K562 (cell line): ENCODE data around the gene ATP9A. TPM values are rescaled to one million over a fixed set of nuclear protein-coding genes. Genes with fewer than 3 reads are reported as not detected.

ENCODE experiments used
- ATAC-seq: fragments of 200-7000 bp; cut with Tn5 transposase; 3 replicates; pipeline ENCODE4 v1.9.1; 2020; ENCODE audit warnings: moderate library complexity
- BruUV-seq: library from RNA; stranded (reverse); fragments of 400-500 nt; replicated peaks from 2 replicates; lab custom pipeline; 2021; lab: Mats Ljungman, UMichigan
- CTCF ChIA-PET: fragments of 300-600 bp; formaldehyde crosslinking; extraction: SDS; loops from one replicate; lab custom pipeline; 2021; ENCODE audit warnings: low intra/inter-chr PET ratio; lab: Yijun Ruan, JAX
- POLR2A ChIA-PET: fragments of 300-600, 350-650 bp; sonication (Branson Sonifier 250); formaldehyde crosslinking; extraction: SDS; loops from one replicate; lab custom pipeline; 2021; ENCODE audit warnings: antibody characterized with exemption, inconsistent platforms; lab: Yijun Ruan, JAX
- DNase-seq, 4 experiments: peaks; one replicate each; pipeline versions ENCODE4 v3.0.0 to v3.0.0-alpha.2; 2011 to 2018; ENCODE audit warnings: low spot score in 3 of 4, mixed read lengths in 3 of 4; ENCODE audit errors: extremely low read depth in 1 of 4
- FAIRE-seq: peaks from 2 replicates; lab custom pipeline; 2011; peaks lifted over from hg19 to GRCh38; lab: Jason Lieb, UNC
- H2AFZ ChIP-seq: 2 replicates; pipeline ENCODE4 v1.6.0; 2011; ENCODE audit warnings: low read depth, low read length, control low read depth, inconsistent platforms
- H3K27ac ChIP-seq: fragments of 200-600 bp; 3 replicates; pipeline ENCODE4 v1.8.0; 2011; ENCODE audit warnings: low read depth, mild to moderate bottlenecking, control low read depth, inconsistent platforms, low read length, moderate library complexity, mixed read lengths; ENCODE audit errors: extremely low read depth
- H3K27me3 ChIP-seq, 2 experiments: fragments of 300-600 bp in 1 of 2; 2 replicates in 1 of 2; 3 replicates in 1 of 2; pipeline versions ENCODE4 v1.6.0 to v1.8.0; 2011; ENCODE audit warnings: inconsistent platforms in 2 of 2, low read length in 2 of 2, mild to moderate bottlenecking in 1 of 2, mixed read lengths in 1 of 2, moderate library complexity in 1 of 2; ENCODE audit not compliant: control insufficient read depth in 2 of 2, insufficient read depth in 2 of 2
- H3K36me3 ChIP-seq: fragments of 300-600 bp; 3 replicates; pipeline ENCODE4 v1.8.0; 2011; ENCODE audit warnings: mild to moderate bottlenecking, low read length, inconsistent platforms; ENCODE audit not compliant: control insufficient read depth, insufficient read depth
- H3K4me1 ChIP-seq, 2 experiments: fragments of 200-600 bp in 1 of 2; replicated peaks in 1 of 2; 2 replicates in 1 of 2; 3 replicates in 1 of 2; pipeline versions ENCODE4 v1.5.1 to v1.8.0; 2011; ENCODE audit warnings: inconsistent platforms in 2 of 2, low read length in 2 of 2, mild to moderate bottlenecking in 1 of 2, mixed read lengths in 1 of 2, moderate library complexity in 1 of 2; ENCODE audit not compliant: control insufficient read depth in 2 of 2, insufficient read depth in 2 of 2
- H3K4me2 ChIP-seq: 2 replicates; pipeline ENCODE4 v1.6.1; 2011; ENCODE audit warnings: low read length, control low read depth, inconsistent platforms, mixed read lengths; ENCODE audit not compliant: insufficient read depth
- H3K4me3 ChIP-seq: fragments of 200-600 bp; sonication (generic), shearing (Covaris generic); 2 replicates; pipeline ENCODE4 v1.5.1; 2016; ENCODE audit warnings: control low read depth, inconsistent platforms
- H3K79me2 ChIP-seq: fragments of 200-600 bp; 3 replicates; pipeline ENCODE4 v1.8.0; 2011; ENCODE audit warnings: low read length, inconsistent platforms; ENCODE audit not compliant: control insufficient read depth, insufficient read depth
- H3K9ac ChIP-seq, 2 experiments: 2 replicates each; pipeline versions ENCODE4 v1.6.0 to v1.6.1; 2011; ENCODE audit warnings: low read depth in 2 of 2, low read length in 2 of 2, control low read depth in 1 of 2, inconsistent platforms in 1 of 2, mild to moderate bottlenecking in 1 of 2, mixed read lengths in 1 of 2; ENCODE audit not compliant: insufficient read depth in 1 of 2
- H3K9me1 ChIP-seq: one replicate; pipeline ENCODE4 v1.6.0; 2011; ENCODE audit warnings: inconsistent platforms, mild to moderate bottlenecking, low read length, moderate library complexity; ENCODE audit not compliant: control insufficient read depth, insufficient read depth
- H3K9me3 ChIP-seq: replicated peaks from 2 replicates; pipeline ENCODE4 v1.5.1; 2011; ENCODE audit warnings: low read depth, low read length, inconsistent platforms; ENCODE audit not compliant: control insufficient read depth, insufficient read depth
- H4K20me1 ChIP-seq: replicated peaks from 2 replicates; pipeline ENCODE4 v1.6.1; 2011; ENCODE audit warnings: low read length, inconsistent platforms, mixed read lengths; ENCODE audit not compliant: control insufficient read depth, insufficient read depth
- BACH1 ChIP-seq: fragments of 200-800 bp; sonication (Bioruptor generic); IDR thresholded peaks from 2 replicates; pipeline ENCODE4 v1.6.1; 2016; ENCODE audit warnings: missing genetic modification characterization, missing compliant biosample characterization
- GABPA ChIP-seq: fragments of 200-800 bp; sonication (Bioruptor generic); conservative IDR thresholded peaks from 2 replicates; pipeline ENCODE4 v1.6.1; 2016; ENCODE audit warnings: low read depth, missing genetic modification characterization, missing compliant biosample characterization
- MEIS2 ChIP-seq: fragments of 450-650 bp; IDR thresholded peaks from 2 replicates; pipeline ENCODE4 v1.6.1; 2014; ENCODE audit warnings: mild to moderate bottlenecking; ENCODE audit not compliant: partially characterized antibody
- RAD51 ChIP-seq: fragments of 450-650 bp; IDR thresholded peaks from 2 replicates; pipeline ENCODE4 v1.7.1; 2016; ENCODE audit warnings: low read depth, mild to moderate bottlenecking, borderline replicate concordance
- SIN3A ChIP-seq, 2 experiments: fragments of 150-350 bp in 1 of 2; IDR thresholded peaks; 2 replicates each; pipeline ENCODE4 v1.6.1; 2011 to 2016; ENCODE audit warnings: borderline replicate concordance in 2 of 2, low read depth in 2 of 2, low read length in 2 of 2, mild to moderate bottlenecking in 2 of 2, moderate library complexity in 2 of 2; ENCODE audit not compliant: control insufficient read depth in 1 of 2
- SMAD4 ChIP-seq: fragments of 250-450 bp; sonication (Bioruptor Pico); conservative IDR thresholded peaks from 2 replicates; pipeline ENCODE4 v1.8.0; 2021; ENCODE audit warnings: inconsistent platforms, mild to moderate bottlenecking, moderate library complexity
- SMC3 ChIP-seq: conservative IDR thresholded peaks from 2 replicates; pipeline ENCODE4 v1.6.1; 2011; ENCODE audit warnings: low read depth, low read length, improper control_type of control experiment; ENCODE audit not compliant: insufficient read depth
- SREBF2 ChIP-seq: sonication (generic); formaldehyde crosslinking; IDR thresholded peaks from 2 replicates; pipeline ENCODE4 v1.4.0; 2020; ENCODE audit warnings: mild to moderate bottlenecking, missing genetic modification reagents
- WGBS: fragments of 100-300 bp; shearing (Covaris generic); methylation state at CpG from one replicate; pipeline ENCODE4 v1.1.6; 2016; ENCODE audit warnings: low coverage, mixed read lengths; ENCODE audit not compliant: insufficient coverage; ENCODE audit errors: missing lambda C conversion rate; 5-methylcytosine and 5-hydroxymethylcytosine counted together
- in situ Hi-C: fragments of 300-500 bp; cut with MboI; formaldehyde crosslinking; loops from 4 replicates; pipeline ENCODE4 v1.15.0; 2018; ENCODE audit warnings: inconsistent platforms, mixed read lengths
- intact Hi-C: fragments of 100-400 bp; cut with micrococcal nuclease; formaldehyde crosslinking; loops from 2 replicates; pipeline ENCODE4 v1.14.2; 2022
- polyA plus RNA-seq, 8 experiments: library from polyadenylated mRNA; depleted of rRNA in 4 of 8; stranded (reverse) in 5 of 8; unstranded in 3 of 8; fragments of >200 nt; fragmentation: Nextera tagmentation in 2 of 8; fragmentation: Illumina TruSeq in 1 of 8; extraction: Ambion mirVana in 2 of 8; extraction: Trizol in 1 of 8; gene quantifications; 2 replicates each; pipeline versions ENCODE4 v1.2.1 to v1.2.3, GENCODE V29; 2011 to 2014; ENCODE audit warnings: inconsistent platforms in 1 of 8, missing spikeins in 1 of 8
- total RNA-seq, 7 experiments: library from RNA; depleted of rRNA in 6 of 7; stranded (reverse); fragments of >200 nt in 6 of 7; fragmentation: Illumina TruSeq in 2 of 7; extraction: Trizol in 2 of 7; gene quantifications; 2 replicates each; pipeline versions ENCODE4 v1.2.1 to v1.2.3, GENCODE V29; 2011 to 2021; ENCODE audit warnings: low replicate concordance in 1 of 7
- TF ChIP-seq, protein P1 (sequence below): fragments of 250-450 bp; sonication (Bioruptor Pico); IDR thresholded peaks from 2 replicates; pipeline ENCODE4 v1.8.0; 2022; ENCODE audit warnings: inconsistent platforms

ATP9A gene
- total and polyA plus RNA-seq, 9 of the 15 experiments (the other 6 are each of a cell fraction or from before 2014, with no cell fraction given) = 0.18 to 0.62 (median 0.29) TPM

DNA sequence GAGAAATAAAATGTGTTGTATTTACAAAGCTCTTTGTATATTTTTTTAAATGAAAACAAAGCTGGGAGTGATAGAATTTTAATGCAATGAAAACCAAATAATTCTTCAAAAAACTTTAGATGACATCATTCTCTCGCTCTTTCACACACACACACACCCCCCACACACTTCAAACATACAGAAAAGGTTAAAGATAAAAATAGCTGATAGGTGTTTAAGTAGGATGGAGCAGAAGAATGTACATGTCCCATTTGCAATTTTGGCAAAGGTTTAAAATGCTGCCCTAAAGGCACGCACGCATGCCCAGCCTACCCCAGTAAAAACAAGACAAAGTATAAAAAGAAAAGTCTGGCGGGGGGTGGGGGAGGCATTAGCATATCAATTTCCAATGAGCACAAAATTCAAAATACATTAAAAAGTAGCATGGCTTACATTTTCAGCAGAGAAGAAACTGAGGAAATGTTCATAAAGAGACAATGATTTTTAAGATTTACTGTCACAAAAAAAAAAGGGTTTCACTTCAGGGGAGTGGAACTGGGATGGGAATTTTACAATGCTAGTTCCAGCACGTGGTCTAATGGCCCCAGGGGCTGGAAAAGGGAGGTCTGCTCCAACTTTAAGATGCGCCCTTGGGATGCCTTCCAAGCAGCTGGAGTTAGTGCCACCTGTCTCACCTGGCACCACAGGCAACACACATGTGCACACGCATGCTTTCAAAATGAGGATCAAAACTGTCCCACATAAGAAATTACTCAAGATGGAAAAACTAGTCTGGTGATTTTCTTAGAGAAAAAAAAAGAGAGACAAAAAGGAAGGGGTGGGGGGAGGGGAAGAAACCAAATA is 170.6 kb downstream of the ATP9A start:
- 78% methylated on average over 7 of the region's 7 CpGs for WGBS
- no peak overlapping the region for H2AFZ ChIP-seq
- no peaks in the 10 kb centered on the region for H3K9me1 ChIP-seq
- TF ChIP-seq BACH1 (tag) = no peak
- no peak for TF ChIP-seq SIN3A (IDR thresholded peaks at IDR 0.05; ENCODE audit: borderline replicate concordance in 2 of 2, control insufficient read depth in 1 of 2, low read depth in 2 of 2, low read length in 2 of 2)
- TF ChIP-seq MEIS2 = no peak
- TF ChIP-seq RAD51 = no peak
- TF ChIP-seq, protein P1, sequence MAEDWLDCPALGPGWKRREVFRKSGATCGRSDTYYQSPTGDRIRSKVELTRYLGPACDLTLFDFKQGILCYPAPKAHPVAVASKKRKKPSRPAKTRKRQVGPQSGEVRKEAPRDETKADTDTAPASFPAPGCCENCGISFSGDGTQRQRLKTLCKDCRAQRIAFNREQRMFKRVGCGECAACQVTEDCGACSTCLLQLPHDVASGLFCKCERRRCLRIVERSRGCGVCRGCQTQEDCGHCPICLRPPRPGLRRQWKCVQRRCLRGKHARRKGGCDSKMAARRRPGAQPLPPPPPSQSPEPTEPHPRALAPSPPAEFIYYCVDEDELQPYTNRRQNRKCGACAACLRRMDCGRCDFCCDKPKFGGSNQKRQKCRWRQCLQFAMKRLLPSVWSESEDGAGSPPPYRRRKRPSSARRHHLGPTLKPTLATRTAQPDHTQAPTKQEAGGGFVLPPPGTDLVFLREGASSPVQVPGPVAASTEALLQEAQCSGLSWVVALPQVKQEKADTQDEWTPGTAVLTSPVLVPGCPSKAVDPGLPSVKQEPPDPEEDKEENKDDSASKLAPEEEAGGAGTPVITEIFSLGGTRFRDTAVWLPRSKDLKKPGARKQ (CRISPR knock-in tag) = no peak
- TF ChIP-seq SMC3 = no peak
- no peak for TF ChIP-seq SREBF2 (CRISPR knock-in tag)
- TF ChIP-seq GABPA (tag) = no peak
- TF ChIP-seq SMAD4 = no peak
- no peak overlapping the region for H3K4me3 ChIP-seq
- no peak overlapping the region for H3K9ac ChIP-seq
- FAIRE-seq (no peak), DNase-seq (no peak), ATAC-seq (no peak)
- H3K4me2 ChIP-seq = no peak overlapping the region
- in situ Hi-C loops = no loop called here
- intact Hi-C loops = no loop called here
- H4K20me1 ChIP-seq = no peaks in the 10 kb centered on the region
- no peaks in the 10 kb centered on the region for H3K79me2 ChIP-seq
- POLR2A ChIA-PET = interaction anchor here (0.7 to 1.0 kb wide), 2 partner anchors 14 to 333 kb away, joined by 3 read pairs; no protein-coding TSS in a partner anchor
- CTCF ChIA-PET = no interaction called here
- H3K27ac ChIP-seq = no peak overlapping the region
- H3K36me3 ChIP-seq = no peaks in the 10 kb centered on the region
- H3K27me3 ChIP-seq = no peaks in the 10 kb centered on the region
- H3K9me3 ChIP-seq = no peaks in the 10 kb centered on the region; the same call in 1 of the 2 replicates
- no TSS peak for BruUV-seq
- peaks cover 5 to 29% of the 10 kb centered on the region in 2 experiments; a peak in 3 of 5 replicates for H3K4me1 ChIP-seq
